Measurements from ENCODE around the gene ZNF606. TPM values are rescaled to one million over a fixed set of nuclear protein-coding genes. Genes with fewer than 3 reads are reported as not detected.

The ZNF606 gene
- total and polyA plus RNA-seq, 10 of the 15 experiments (the other 5 are each of a cell fraction or from before 2014, with no cell fraction given) = 2.2 to 10.6 (median 7.6) TPM

DNA sequence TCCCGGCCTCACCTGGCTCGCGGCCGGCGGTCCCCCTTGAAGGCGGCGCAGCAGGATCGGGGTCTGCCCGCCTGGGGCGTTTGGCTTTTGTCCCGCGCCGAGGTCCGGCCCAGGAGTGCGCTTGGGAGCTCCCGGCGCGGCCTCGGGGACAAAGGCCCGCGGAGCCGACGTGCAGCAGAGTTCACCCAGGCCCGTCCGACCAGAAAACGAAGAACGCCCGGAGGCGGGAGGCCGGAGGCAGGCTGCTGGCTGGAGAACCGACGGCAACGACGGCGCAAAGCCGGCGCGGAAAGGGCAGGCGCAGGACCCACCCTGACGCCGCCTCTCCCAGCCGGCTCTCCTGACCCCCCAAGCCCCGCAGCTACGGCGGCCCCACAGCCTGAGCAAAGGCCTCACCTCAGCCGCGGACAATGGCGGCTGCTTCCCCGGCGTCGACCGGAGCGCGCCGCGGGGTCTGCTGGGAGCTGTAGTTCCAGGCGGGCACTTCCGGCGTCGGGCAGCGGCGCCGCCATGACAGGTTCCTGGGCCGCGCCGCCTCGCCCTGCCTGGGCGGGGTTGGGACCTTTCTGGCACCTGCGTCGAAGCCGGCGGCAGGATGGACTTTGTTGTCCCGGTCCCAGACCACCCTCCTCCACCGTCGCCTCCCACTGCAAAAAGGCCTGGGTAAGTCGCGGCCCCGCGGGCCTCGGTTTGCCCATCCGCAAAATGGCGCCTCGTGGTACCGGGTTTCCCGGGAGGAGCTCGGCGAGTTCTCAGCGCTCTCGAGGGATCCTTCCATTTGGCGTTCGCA is at the start of gene ZNF606 (continued):
- TF ChIP-seq DPF2 (IDR thresholded peaks at IDR 0.05) (0 out of 2 replicates have a peak, but pooled peaks have one; percentile 40), CHD1 (IDR thresholded peaks at IDR 0.05; ENCODE audit: low read depth, low read length) (no peak), SRF (IDR thresholded peaks at IDR 0.05; ENCODE audit: low read depth in 2 of 2, low read length in 2 of 2) (0 out of 4 replicates have a peak, but pooled peaks of 1 of the 2 experiments have one; percentile 19), KLF5 (IDR thresholded peaks at IDR 0.05; ENCODE audit: partially characterized antibody) (peak; percentile 81), RBBP5 (conservative IDR thresholded peaks at IDR 0.05) (no peak), NFXL1 (IDR thresholded peaks at IDR 0.05; ENCODE audit: borderline replicate concordance) (no peak), HDAC6 (IDR thresholded peaks at IDR 0.05; ENCODE audit: unreplicated experiment) (no peak), HDGF (IDR thresholded peaks at IDR 0.05) (no peak)

DNA sequence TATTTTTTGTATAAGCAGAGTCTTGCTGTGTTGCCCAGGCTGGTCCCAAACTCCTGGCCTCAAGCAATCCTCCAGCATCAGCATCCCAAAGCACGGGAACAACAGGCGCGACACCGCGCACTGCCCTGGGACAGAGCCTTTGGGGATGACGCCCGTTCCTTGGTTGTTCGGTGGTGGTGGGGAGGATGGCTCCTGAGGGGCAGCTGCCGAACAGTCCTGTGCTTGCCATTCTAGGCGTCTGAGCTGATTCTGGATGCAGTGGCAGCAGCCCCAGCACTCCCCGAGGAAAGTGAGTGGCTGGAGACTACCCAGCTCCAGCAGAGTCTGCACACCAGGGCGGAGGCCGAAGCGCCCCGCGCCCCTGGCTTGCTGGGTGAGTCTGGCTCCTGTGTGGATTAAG is 49.6 kb upstream of the ZNF606 start:
- Histone ChIP-seq H3K27ac (ENCODE audit: control insufficient read depth, insufficient read depth) (no peak overlapping the region), H3K27me3 (replicated peaks in 1 of 2; ENCODE audit: control insufficient read depth in 2 of 2, insufficient read depth in 2 of 2, low read length in 1 of 2) (no peaks in the 10 kb centered on the region), H4K20me1 (ENCODE audit: control insufficient read depth, insufficient read depth) (no peaks in the 10 kb centered on the region), H3K4me3 (no peak overlapping the region), H3K4me2 (ENCODE audit: control insufficient read depth, insufficient read depth) (no peak overlapping the region), H3K4me1 (ENCODE audit: control insufficient read depth, insufficient read depth, low read length) (no peaks in the 10 kb centered on the region), H3K36me3 (ENCODE audit: control insufficient read depth in 2 of 2, insufficient read depth in 2 of 2, low read length in 1 of 2) (no peaks in the 10 kb centered on the region), H3K9me3 (replicated peaks; ENCODE audit: control insufficient read depth, insufficient read depth, low read length) (peaks cover 1% of the 10 kb centered on the region; the same call in 1 of the 3 replicates), H2AFZ (ENCODE audit: control insufficient read depth, low read depth, low read length) (no peak overlapping the region), H3K9ac (ENCODE audit: control insufficient read depth, insufficient read depth, low read length) (no peak overlapping the region), H3K79me2 (ENCODE audit: control insufficient read depth, insufficient read depth, low read length) (no peaks in the 10 kb centered on the region)
- ATAC-seq (no peak), DNase-seq (ENCODE audit: low read depth, low spot score) (no peak), FAIRE-seq (no peak)
- intact Hi-C loops (cut with micrococcal nuclease; ENCODE audit: unreplicated experiment) = no loop called here
- RAD21 ChIA-PET (ENCODE audit: unreplicated experiment) = no interaction called here
- CTCF ChIA-PET = no interaction called here
- no TSS peak for BruUV-seq (replicated peaks)
- WGBS (ENCODE audit: insufficient coverage, insufficient replicate concordance, low lambda C conversion rate, missing lambda C conversion rate) = 79% methylated on average over 16 of the region's 16 CpGs
- POLR2A ChIA-PET = no interaction called here
- in situ Hi-C loops (cut with MboI) = no loop called here
- SMC1A ChIA-PET (ENCODE audit: uncharacterized antibody, unreplicated experiment) = no interaction called here
- TF ChIP-seq, protein P1, sequence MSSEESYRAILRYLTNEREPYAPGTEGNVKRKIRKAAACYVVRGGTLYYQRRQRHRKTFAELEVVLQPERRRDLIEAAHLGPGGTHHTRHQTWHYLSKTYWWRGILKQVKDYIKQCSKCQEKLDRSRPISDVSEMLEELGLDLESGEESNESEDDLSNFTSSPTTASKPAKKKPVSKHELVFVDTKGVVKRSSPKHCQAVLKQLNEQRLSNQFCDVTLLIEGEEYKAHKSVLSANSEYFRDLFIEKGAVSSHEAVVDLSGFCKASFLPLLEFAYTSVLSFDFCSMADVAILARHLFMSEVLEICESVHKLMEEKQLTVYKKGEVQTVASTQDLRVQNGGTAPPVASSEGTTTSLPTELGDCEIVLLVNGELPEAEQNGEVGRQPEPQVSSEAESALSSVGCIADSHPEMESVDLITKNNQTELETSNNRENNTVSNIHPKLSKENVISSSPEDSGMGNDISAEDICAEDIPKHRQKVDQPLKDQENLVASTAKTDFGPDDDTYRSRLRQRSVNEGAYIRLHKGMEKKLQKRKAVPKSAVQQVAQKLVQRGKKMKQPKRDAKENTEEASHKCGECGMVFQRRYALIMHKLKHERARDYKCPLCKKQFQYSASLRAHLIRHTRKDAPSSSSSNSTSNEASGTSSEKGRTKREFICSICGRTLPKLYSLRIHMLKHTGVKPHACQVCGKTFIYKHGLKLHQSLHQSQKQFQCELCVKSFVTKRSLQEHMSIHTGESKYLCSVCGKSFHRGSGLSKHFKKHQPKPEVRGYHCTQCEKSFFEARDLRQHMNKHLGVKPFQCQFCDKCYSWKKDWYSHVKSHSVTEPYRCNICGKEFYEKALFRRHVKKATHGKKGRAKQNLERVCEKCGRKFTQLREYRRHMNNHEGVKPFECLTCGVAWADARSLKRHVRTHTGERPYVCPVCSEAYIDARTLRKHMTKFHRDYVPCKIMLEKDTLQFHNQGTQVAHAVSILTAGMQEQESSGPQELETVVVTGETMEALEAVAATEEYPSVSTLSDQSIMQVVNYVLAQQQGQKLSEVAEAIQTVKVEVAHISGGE (CRISPR knock-in tag; IDR thresholded peaks at IDR 0.05) = no peak
- no peak for TF ChIP-seq TCF12 (IDR thresholded peaks at IDR 0.05; ENCODE audit: low read depth, low read length)
- TF ChIP-seq FOS (IDR thresholded peaks at IDR 0.05; ENCODE audit: borderline replicate concordance, extremely low read depth, insufficient read length) = no peak

All from GM12878 (cell line).